Keratinocyte (primary cell): ENCODE results near the gene ZNF143. TPM values are rescaled to one million over a fixed set of nuclear protein-coding genes. Genes with fewer than 3 reads are reported as not detected.

Experiments
- DNase-seq: peaks from one replicate; pipeline ENCODE4 v3.0.0-alpha.2; 2011; ENCODE audit warnings: low read depth, missing footprints, low spot score
- FAIRE-seq: peaks from 2 replicates; lab custom pipeline; 2011; peaks lifted over from hg19 to GRCh38; lab: Jason Lieb, UNC
- H2AFZ ChIP-seq: 2 replicates; pipeline ENCODE4 v1.6.0; 2012; ENCODE audit warnings: low read length, control low read depth, inconsistent platforms; ENCODE audit not compliant: control insufficient read depth
- H3K27ac ChIP-seq: 2 replicates; pipeline ENCODE4 v1.5.1; 2011; ENCODE audit warnings: low read length; ENCODE audit not compliant: control insufficient read depth, insufficient read depth
- H3K27me3 ChIP-seq: 3 replicates; pipeline ENCODE4 v1.6.0; 2011; ENCODE audit warnings: low read length; ENCODE audit not compliant: control insufficient read depth, insufficient read depth; ENCODE audit errors: extremely low read depth
- H3K36me3 ChIP-seq, 2 experiments: 2 replicates in 1 of 2; 3 replicates in 1 of 2; pipeline ENCODE4 v1.5.1; 2011; ENCODE audit warnings: low read length in 2 of 2, mild to moderate bottlenecking in 1 of 2; ENCODE audit not compliant: control insufficient read depth in 2 of 2, insufficient read depth in 2 of 2; ENCODE audit errors: extremely low read depth in 1 of 2
- H3K4me1 ChIP-seq: 3 replicates; pipeline ENCODE4 v1.5.1; 2011; ENCODE audit warnings: low read length; ENCODE audit not compliant: control insufficient read depth, insufficient read depth; ENCODE audit errors: extremely low read depth
- H3K4me2 ChIP-seq: 3 replicates; pipeline ENCODE4 v1.6.0; 2011; ENCODE audit warnings: low read depth, low read length; ENCODE audit not compliant: control insufficient read depth, insufficient read depth; ENCODE audit errors: extremely low read depth
- H3K4me3 ChIP-seq, 3 experiments: fragments of 200-600 bp in 1 of 3; sonication (generic) in 1 of 3; 2 replicates in 2 of 3; 3 replicates in 1 of 3; pipeline ENCODE4 v1.5.1; 2011 to 2016; ENCODE audit warnings: low read length in 3 of 3, mild to moderate bottlenecking in 3 of 3, control low read depth in 2 of 3, inconsistent platforms in 1 of 3, low read depth in 1 of 3, mixed read lengths in 1 of 3, mixed run types in 1 of 3, moderate library complexity in 1 of 3; ENCODE audit not compliant: control insufficient read depth in 2 of 3, insufficient read depth in 2 of 3; ENCODE audit errors: extremely low read depth in 1 of 3
- H3K79me2 ChIP-seq: 2 replicates; pipeline ENCODE4 v1.6.0; 2012; ENCODE audit warnings: low read length; ENCODE audit not compliant: control insufficient read depth, insufficient read depth
- H3K9ac ChIP-seq: 3 replicates; pipeline ENCODE4 v1.6.0; 2011; ENCODE audit warnings: low read length; ENCODE audit not compliant: control insufficient read depth, insufficient read depth; ENCODE audit errors: extremely low read depth
- H3K9me1 ChIP-seq: 3 replicates; pipeline ENCODE4 v1.6.0; 2011; ENCODE audit warnings: low read length; ENCODE audit not compliant: control insufficient read depth, insufficient read depth; ENCODE audit errors: extremely low read depth
- H3K9me3 ChIP-seq: 2 replicates; pipeline ENCODE4 v1.5.1; 2012; ENCODE audit warnings: low read depth, low read length; ENCODE audit not compliant: control insufficient read depth
- H4K20me1 ChIP-seq: 3 replicates; pipeline ENCODE4 v1.6.0; 2011; ENCODE audit warnings: low read length; ENCODE audit not compliant: control insufficient read depth, insufficient read depth; ENCODE audit errors: extremely low read depth
- CTCF ChIP-seq, 3 experiments: IDR thresholded peaks in 1 of 3; conservative IDR thresholded peaks in 1 of 3; optimal IDR thresholded peaks in 1 of 3; 2 replicates in 2 of 3; 3 replicates in 1 of 3; pipeline versions ENCODE3 to v1.5.1; 2011; ENCODE audit warnings: low read length in 3 of 3, mild to moderate bottlenecking in 3 of 3, moderate library complexity in 2 of 3, control low read depth in 1 of 3, inconsistent platforms in 1 of 3; ENCODE audit not compliant: insufficient read depth in 2 of 3; ENCODE audit errors: extremely low read depth in 1 of 3
- EZH2 ChIP-seq: IDR thresholded peaks from one replicate; pipeline ENCODE4 v1.6.1; 2012; ENCODE audit warnings: inconsistent platforms, mild to moderate bottlenecking, low read length, moderate library complexity
- dilution Hi-C: fragments of 300-500 bp; cut with MboI; formaldehyde crosslinking; loops from one replicate; pipeline ENCODE4 v1.7.0; 2020; ENCODE audit warnings: low sequenced_read_pairs; ENCODE audit not compliant: extremely low pct_ligation_motif_present
- polyA plus RNA-seq, 5 experiments: library from polyadenylated mRNA; depleted of rRNA in 3 of 5; stranded (reverse) in 3 of 5; stranded (forward) in 1 of 5; unstranded in 1 of 5; fragments of >200 nt; gene quantifications; 1 replicate in 1 of 5; 2 replicates in 3 of 5; 3 replicates in 1 of 5; pipeline versions ENCODE4 v1.2.1 to v1.2.3, GENCODE V29; 2011 to 2012; ENCODE audit warnings: missing spikeins in 2 of 5, low read depth in 1 of 5, low replicate concordance in 1 of 5

The ZNF143 gene
- polyA plus RNA-seq, 1 donor (not counting 4 experiments of a cell fraction or from before 2014, with no cell fraction given), result 32.0 TPM

DNA sequence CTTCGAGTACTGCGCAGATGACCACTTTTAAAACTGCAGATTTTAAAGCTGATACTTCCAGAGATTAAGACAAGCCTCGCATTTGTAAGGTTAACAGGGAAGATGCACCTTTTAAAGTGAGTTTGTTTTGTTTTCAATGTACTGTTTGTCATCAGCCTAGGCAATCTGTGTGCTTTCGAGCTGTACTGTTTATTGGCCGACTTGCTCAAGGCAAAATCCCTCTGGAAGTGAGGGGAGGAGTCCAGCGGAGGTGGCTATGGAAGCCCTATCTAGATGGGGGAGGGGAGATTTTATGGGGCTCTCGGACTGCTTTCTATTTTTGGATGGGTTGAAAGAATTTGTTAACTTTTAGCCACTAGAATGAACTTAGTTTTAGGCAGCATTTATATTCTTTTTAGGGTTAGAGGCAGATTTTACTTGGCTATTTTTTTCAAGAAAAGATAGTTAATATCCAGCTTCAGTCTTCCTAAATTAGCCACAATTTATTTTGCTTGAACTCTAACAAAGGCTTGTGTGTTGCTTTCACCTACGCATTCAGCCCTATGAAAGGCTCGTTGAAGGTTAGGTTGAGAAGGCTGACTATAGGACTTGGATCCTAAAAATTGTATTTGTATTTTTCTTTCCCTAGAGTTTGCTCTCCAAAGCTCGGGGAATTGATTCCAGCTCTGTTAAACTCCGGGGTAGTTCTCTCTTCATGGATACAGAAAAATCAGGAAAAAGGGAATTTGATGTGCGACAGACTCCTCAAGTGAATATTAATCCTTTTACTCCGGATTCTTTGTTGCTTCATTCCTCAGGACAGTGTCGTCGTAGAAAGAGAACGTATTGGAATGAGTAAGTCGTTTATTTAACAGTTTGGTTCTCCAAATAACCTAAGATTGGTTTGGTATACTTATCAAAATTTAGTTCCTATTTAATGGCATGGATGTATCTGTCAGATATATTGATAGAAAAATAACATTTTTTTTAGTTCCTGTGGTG is 114.7 kb downstream of the ZNF143 start:
- TF ChIP-seq EZH2, result no peak
- no peak for TF ChIP-seq CTCF (optimal IDR thresholded peaks at IDR 0.05 in 1 of 3, IDR thresholded peaks at IDR 0.05 in 1 of 3, conservative IDR thresholded peaks at IDR 0.05 in 1 of 3; ENCODE audit: extremely low read depth in 1 of 3, insufficient read depth in 2 of 3, low read length in 3 of 3)
- Histone ChIP-seq H3K27me3 (no peaks in the 10 kb centered on the region), H3K4me3 (peak overlapping the region; percentile 71 to 86 (median 71)), H3K9ac (peak overlapping the region; percentile 87), H3K27ac (peak overlapping the region; percentile 95), H3K4me2 (peak overlapping the region; percentile 83), H3K79me2 (peaks cover 67% of the 10 kb centered on the region), H4K20me1 (no peaks in the 10 kb centered on the region), H2AFZ (no peak overlapping the region), H3K9me3 (no peaks in the 10 kb centered on the region), H3K4me1 (peaks cover 28% of the 10 kb centered on the region), H3K36me3 (peaks cover 2 to 8% of the 10 kb centered on the region in 2 experiments), H3K9me1 (no peaks in the 10 kb centered on the region)
- DNase-seq (no peak), FAIRE-seq (peak; percentile 46)
- dilution Hi-C loops, result no loop called here

GRCh38 chr11:9576701-9577381 is 116.0 kb downstream of the ZNF143 start:
- Histone ChIP-seq H3K27me3 (no peaks in the 10 kb centered on the region), H2AFZ (no peak overlapping the region), H4K20me1 (no peaks in the 10 kb centered on the region), H3K36me3 (peaks cover 8 to 16% of the 10 kb centered on the region in 2 experiments), H3K79me2 (peaks cover 79% of the 10 kb centered on the region), H3K4me3 (peak overlapping the region; percentile 71 to 86 (median 71)), H3K9ac (peak overlapping the region; percentile 87), H3K27ac (peak overlapping the region; percentile 95), H3K9me1 (no peaks in the 10 kb centered on the region), H3K4me1 (peaks cover 15% of the 10 kb centered on the region), H3K9me3 (no peaks in the 10 kb centered on the region), H3K4me2 (peak overlapping the region; percentile 83)
- dilution Hi-C loops, result no loop called here
- DNase-seq (no peak), FAIRE-seq (no peak)
- TF ChIP-seq EZH2 (no peak), CTCF (optimal IDR thresholded peaks at IDR 0.05 in 1 of 3, IDR thresholded peaks at IDR 0.05 in 1 of 3, conservative IDR thresholded peaks at IDR 0.05 in 1 of 3; ENCODE audit: extremely low read depth in 1 of 3, insufficient read depth in 2 of 3, low read length in 3 of 3) (no peak)
